Right renal cortex interstitium (tissue), 3 donors: ENCODE data around the gene RARS2. TPM values are rescaled to one million over a fixed set of nuclear protein-coding genes. Genes with fewer than 3 reads are reported as not detected.

ENCODE experiments used
- DNase-seq, 3 donors: peaks; one replicate each; pipeline ENCODE4 v3.0.0-alpha.2; 2013; ENCODE audit warnings: low read depth in 3 of 3, low spot score in 2 of 3
- polyA plus RNA-seq, 3 donors: library from polyadenylated mRNA; unstranded; fragments of 120-200 nt; gene quantifications; one replicate each; pipeline ENCODE4 v1.2.1, GENCODE V29; 2013; ENCODE audit not compliant: insufficient read length in 3 of 3

RARS2 gene
- polyA plus RNA-seq, 3 donors, result 54.4 to 60.1 (median 58.9) TPM

DNA sequence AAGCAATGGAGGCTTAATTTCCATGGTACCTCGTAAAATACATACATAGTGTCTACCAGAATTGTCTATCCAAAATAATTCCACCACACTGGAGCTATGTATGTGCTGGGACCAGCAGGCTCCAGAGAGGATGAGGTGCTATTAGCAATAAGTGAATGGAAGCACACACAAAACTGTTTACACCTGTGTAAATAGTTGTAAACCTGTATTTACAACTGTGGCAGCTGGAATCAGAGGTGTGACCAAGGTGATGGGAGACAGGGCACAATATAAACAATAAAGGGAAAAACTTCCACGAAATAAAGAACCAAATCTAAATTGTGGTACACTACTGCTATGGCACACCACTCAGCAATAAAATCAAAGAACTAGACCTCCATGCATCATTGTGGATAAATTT is 14.4 kb downstream of the RARS2 start:
- DNase-seq, result no peak

DNA sequence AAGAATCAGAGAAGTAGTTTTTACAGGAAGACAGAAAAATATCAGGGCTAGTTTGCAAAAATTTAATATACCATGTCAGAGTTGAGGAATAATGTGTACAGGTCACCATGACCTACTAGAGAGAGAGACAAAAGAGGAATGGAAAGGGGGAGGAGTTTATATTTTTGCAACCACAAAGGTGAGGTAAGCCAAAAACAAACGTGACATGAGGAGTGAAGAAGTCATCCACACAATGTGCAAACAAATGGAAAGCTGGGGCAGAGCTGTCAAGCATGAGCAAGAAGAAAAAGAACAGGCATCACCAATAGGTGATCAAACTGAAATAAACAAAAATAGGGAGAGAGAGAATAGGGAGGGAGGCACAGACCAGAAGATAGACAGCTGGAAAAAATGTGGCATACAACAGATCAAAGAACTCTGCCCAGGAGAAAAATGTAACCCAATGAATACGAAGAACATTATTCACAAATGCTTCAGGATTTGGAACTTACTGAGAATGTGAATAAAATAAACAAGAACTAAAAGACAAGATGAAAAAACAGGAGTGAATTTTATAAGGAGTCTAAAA is 15.5 kb downstream of the RARS2 start:
- DNase-seq, result no peak

DNA sequence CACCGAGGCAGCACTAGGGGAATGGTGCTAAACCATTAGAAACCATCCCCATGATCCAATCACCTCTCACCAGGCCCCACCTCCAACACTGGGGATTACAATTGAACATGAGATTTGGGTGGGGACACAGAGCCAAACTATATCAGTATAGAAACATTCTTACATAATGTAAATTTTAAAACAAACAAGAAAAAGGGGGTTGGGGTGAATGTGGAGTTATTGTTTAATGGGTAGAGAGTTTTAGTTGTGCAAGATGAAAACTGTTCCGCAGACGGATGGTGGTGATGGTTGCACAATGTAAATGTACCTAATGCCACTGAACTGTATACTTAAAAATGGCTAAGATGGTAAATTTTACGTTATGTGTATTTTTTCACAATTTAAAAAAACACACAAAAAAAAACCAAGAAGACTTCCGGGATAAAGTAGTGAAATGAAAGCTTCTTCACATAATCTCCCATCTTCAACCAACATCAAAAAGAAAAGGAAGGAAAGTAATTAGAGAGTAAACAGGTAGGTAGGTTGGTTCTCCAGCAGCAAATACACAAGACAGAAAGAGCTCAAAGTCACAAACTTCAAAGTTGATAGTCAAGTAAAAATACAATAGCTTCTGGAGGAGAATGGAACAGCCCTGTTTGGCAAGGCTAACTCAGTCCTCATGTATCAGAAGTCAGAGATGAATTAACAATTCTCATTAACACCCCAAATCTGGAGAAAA is 16.3 kb downstream of the RARS2 start:
- DNase-seq, result no peak

DNA sequence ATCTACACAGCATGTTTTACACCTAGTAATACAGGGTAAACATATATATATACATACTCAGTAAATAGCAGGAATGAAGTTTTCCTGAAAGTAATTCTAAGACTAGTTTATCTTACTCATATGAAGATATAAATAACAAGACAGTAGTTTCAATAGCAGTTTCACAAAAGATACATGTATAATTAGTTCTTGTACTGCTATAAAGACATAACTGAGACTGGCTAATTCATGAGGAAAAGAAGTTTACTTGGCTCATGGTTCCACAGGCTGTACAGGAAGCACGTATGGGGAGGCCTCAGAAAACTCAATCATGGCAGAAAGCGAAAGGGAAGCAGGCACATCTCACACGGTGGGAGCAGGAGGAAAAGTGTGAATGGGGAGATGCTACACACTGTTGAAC is 16.9 kb downstream of the RARS2 start:
- no peak for DNase-seq

DNA sequence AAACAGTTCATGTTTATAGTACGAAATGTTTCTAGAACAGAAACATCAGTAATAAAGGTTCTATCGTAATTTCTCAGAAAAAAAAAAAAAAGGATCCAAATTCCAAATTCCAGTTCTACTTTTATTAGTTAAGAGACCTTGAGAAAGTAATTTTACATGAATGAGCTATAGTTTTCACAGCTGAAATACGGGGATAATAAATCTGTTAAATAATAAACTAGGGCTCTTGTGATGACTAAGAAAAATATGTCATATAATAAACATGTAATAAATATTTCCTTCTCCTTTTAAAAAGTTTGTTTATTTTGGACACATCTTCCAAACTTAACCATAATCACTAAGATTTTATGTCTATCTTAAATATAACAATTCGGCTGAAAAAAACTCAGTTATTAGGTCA is 17.8 kb downstream of the RARS2 start:
- DNase-seq, result peak in 1 of 3 donors; percentile 4

GRCh38 chr6:87561017-87561416 is 28.8 kb downstream of the RARS2 start:
- no peak for DNase-seq

- no peak for DNase-seq
Measured at GRCh38 chr6:87558446-87558845, 31.3 kb downstream of the RARS2 start.

- DNase-seq, result no peak
Measured at GRCh38 chr6:87555506-87555905, 34.3 kb downstream of the RARS2 start.

DNA sequence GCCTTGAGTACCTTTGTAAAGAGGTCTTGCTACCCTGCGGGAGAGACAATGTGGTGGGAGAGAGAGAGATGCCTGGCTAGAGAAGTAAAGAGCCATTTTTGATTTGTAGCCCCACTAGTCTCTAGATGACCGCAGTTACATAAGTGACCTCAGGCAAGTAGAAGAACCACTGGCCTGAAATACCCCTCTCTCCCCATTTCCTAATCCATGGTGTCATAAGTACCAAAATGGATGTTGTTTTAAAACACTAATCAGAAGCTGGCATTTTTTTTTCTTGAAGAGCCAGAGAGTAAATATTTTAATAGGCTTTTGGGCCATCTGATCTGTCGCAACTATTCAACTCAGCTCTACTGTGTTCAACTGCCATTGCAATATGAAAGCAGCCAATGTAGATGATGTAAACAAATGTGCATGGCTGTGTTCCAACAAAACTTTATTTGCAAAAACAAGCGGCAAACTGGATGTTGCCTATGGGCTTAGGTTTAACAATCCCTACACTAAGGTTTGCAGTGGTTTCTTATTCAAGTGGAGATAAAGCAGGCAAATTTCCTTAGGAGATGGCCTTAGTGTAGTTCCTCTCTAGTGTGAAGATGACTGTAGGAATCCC is 36.5 kb downstream of the RARS2 start:
- DNase-seq, result no peak

GRCh38 chr6:87551799-87552198 is 38.0 kb downstream of the RARS2 start:
- no peak for DNase-seq

GRCh38 chr6:87544474-87544735 is 45.4 kb downstream of the RARS2 start:
- no peak for DNase-seq

DNA sequence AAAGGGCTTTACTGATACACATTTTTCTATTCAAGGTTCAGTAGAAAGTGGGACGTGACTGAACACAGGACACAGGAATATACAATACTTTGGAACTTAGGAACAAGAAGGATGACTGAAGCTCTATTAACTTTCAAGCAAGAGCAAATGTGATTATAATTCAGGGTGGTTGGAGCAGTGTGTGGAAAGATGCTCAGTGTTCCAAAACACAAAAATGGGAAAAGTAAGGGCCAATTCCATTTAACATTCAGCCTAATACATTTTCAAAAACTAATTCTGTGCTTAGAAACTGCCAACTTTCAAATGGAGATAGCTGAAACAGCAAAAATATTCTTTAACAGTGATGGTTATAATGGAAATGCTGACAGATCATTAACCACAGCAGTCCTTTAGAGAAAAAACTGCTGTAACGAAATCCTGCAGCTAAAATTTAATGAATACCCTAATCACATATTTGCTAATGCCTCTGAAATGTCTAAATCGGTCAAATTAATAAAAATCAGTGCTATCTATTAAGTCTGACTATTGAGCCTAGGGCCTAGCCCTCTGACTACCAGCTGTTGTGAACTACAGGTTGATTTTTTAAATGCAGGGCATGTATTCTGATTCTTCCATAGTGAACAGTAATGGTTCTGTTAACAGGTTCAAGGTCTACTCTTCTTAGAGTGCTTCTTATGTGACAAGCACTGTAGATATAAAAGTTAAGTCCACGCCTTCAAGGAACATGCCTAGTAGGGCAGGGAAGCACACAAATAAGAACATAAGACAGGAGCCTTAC is 45.9 kb downstream of the RARS2 start:
- no peak for DNase-seq

GRCh38 chr6:87541744-87542143 is 48.0 kb downstream of the RARS2 start:
- no peak for DNase-seq

GRCh38 chr6:87541041-87541440 is 48.7 kb downstream of the RARS2 start:
- DNase-seq, result no peak

DNA sequence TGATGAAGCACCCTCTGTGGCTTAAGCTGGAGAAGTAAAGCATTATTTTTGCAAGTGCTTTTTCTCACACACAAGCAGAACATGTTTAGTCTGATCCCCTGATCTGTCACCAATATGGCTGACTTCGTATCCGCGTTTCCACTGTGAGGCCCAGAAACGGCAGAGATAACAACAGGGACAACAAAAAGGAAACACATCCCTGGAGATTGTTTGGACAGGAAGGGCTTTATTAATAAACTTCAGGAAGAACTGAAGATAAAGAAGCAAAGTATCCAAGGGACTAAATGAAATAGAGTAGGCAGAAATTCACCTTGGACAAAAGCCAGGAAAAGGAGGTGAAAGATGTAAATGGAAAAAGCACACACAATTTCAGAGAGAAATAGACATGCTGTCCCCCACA is 49.2 kb downstream of the RARS2 start:
- no peak for DNase-seq

DNA sequence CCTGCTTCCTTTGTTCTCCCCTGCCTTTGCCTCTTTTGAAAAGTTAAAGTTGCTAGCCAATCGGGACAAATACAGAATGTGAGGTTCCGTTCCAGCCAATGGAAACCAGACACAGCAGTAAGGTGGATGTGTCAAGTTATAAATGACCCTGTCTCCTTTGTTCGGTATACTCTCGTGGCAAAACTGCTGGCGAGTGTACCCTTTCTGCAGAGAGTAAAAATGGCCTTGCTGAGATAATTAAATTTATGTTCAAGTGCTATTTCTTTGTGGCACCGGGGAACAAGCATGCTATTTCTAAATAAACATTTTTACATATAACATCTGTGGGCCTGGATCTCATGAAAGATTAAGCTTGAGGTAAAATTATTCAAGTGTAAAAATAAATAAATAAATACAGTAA is 50.2 kb downstream of the RARS2 start:
- DNase-seq, result no peak

- no peak for DNase-seq
Measured at GRCh38 chr6:87538510-87539260, 51.1 kb downstream of the RARS2 start.

- DNase-seq, result no peak
Measured at GRCh38 chr6:87534377-87535047, 55.3 kb downstream of the RARS2 start.

DNA sequence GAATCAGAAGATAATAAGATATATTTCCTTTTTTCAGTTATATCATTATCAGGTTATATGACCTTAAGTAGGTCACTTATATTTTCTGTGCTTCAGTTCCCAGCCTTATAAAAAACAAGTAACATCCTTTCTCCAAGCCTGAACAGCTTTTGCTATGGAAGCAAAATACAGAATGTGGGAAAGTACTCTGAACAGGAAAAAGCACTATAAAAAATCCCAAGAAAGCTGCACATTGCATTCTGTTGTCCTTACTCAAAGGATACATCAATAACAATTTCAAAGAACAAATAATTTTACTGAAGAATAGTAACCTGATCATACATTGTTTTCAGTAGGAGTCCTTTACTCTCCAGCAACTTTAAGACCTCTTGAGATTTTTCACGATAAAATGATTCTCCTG is 60.6 kb downstream of the RARS2 start:
- DNase-seq, result no peak

DNA sequence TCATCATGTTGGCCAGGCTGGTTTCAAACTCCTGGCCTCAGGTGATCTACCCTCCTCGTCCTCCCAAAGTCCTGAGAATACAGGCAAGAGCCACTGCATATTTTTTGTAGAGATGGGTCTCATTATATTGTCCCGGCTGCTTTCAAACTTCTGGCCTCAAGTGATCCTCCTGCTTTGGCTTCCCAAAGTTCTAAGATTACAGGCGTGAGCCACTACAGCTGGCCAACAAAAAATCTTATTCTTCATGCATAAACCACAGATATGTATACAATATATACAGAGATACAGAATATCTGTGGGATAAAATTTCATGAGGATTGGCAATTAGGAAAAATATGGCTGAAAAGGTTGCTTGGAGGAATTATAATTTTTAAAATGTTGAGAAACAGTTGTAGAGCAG is 67.1 kb downstream of the RARS2 start:
- DNase-seq, result no peak

GRCh38 chr6:87518453-87518852 is 71.3 kb downstream of the RARS2 start:
- no peak for DNase-seq
